Fibroblast of lung (primary cell): ENCODE results near the gene PF4V1. TPM values are rescaled to one million over a fixed set of nuclear protein-coding genes. Genes with fewer than 3 reads are reported as not detected.

Experiments used
- DNase-seq, 2 donors: peaks; one replicate each; pipeline versions ENCODE4 v3.0.0 to v3.0.0-alpha.2; 2010; ENCODE audit warnings: low read depth in 2 of 2
- H2AFZ ChIP-seq: 2 replicates; pipeline ENCODE4 v1.5.1; 2012; ENCODE audit warnings: low read length, control low read depth, inconsistent platforms
- H3K27ac ChIP-seq: 2 replicates; pipeline ENCODE4 v1.5.1; 2011; ENCODE audit warnings: low read length, control low read depth; ENCODE audit not compliant: insufficient read depth
- H3K27me3 ChIP-seq: 2 replicates; pipeline ENCODE4 v1.5.1; 2011; ENCODE audit warnings: mild to moderate bottlenecking, low read length; ENCODE audit not compliant: control insufficient read depth, insufficient read depth
- H3K36me3 ChIP-seq: 2 replicates; pipeline ENCODE4 v1.5.1; 2011; ENCODE audit warnings: low read length; ENCODE audit not compliant: control insufficient read depth, insufficient read depth
- H3K4me1 ChIP-seq: 2 replicates; pipeline ENCODE4 v1.5.1; 2011; ENCODE audit warnings: low read length; ENCODE audit not compliant: control insufficient read depth, insufficient read depth; ENCODE audit errors: extremely low read depth
- H3K4me2 ChIP-seq: 2 replicates; pipeline ENCODE4 v1.5.1; 2011; ENCODE audit warnings: low read length, control low read depth; ENCODE audit not compliant: insufficient read depth; ENCODE audit errors: extremely low read depth
- H3K4me3 ChIP-seq, 4 experiments: fragments of 200-600 bp in 1 of 4; sonication (generic) in 1 of 4; replicated peaks in 1 of 4; 2 replicates each; pipeline ENCODE4 v1.5.1; 2011 to 2016; ENCODE audit warnings: low read length in 4 of 4, low read depth in 3 of 4, mild to moderate bottlenecking in 3 of 4, control low read depth in 2 of 4, inconsistent platforms in 1 of 4, mixed read lengths in 1 of 4; ENCODE audit not compliant: insufficient read depth in 1 of 4; ENCODE audit errors: control extremely low read depth in 1 of 4
- H3K79me2 ChIP-seq: 2 replicates; pipeline ENCODE4 v1.5.1; 2012; ENCODE audit warnings: mild to moderate bottlenecking, low read length, inconsistent platforms; ENCODE audit not compliant: control insufficient read depth, insufficient read depth
- H3K9ac ChIP-seq: 2 replicates; pipeline ENCODE4 v1.5.1; 2011; ENCODE audit warnings: mild to moderate bottlenecking, low read length, control low read depth; ENCODE audit not compliant: insufficient read depth
- H3K9me3 ChIP-seq: 2 replicates; pipeline ENCODE4 v1.5.1; 2012; ENCODE audit warnings: low read depth, low read length; ENCODE audit not compliant: control insufficient read depth, insufficient read depth
- H4K20me1 ChIP-seq: 2 replicates; pipeline ENCODE4 v1.5.1; 2011; ENCODE audit warnings: low read length; ENCODE audit not compliant: control insufficient read depth, insufficient read depth; ENCODE audit errors: extremely low read depth
- EZH2 ChIP-seq: IDR thresholded peaks from 2 replicates; pipeline ENCODE4 v1.5.1; 2012; ENCODE audit warnings: low read length, control low read depth, mild to moderate bottlenecking; ENCODE audit errors: missing control alignments
- polyA plus RNA-seq, 2 donors: library from polyadenylated mRNA; depleted of rRNA in 1 of 2; stranded (reverse) in 1 of 2; unstranded in 1 of 2; fragments of >200 nt; gene quantifications; 2 replicates each; pipeline ENCODE4 v1.2.1, GENCODE V29; 2011 to 2012; ENCODE audit warnings: missing spikeins in 1 of 2
- total RNA-seq: library from RNA; depleted of rRNA; stranded (reverse); fragments of >200 nt; gene quantifications from 2 replicates; pipeline ENCODE4 v1.2.1, GENCODE V29; 2014
- TF ChIP-seq, protein P1 (sequence below), 2 donors: IDR thresholded peaks in 1 of 2; conservative IDR thresholded peaks in 1 of 2; 1 replicate in 1 of 2; 2 replicates in 1 of 2; pipeline ENCODE4 v1.5.1; 2011 to 2012; ENCODE audit warnings: low read length in 2 of 2, control low read depth in 1 of 2, inconsistent platforms in 1 of 2, low read depth in 1 of 2, mild to moderate bottlenecking in 1 of 2

Gene PF4V1
- total and polyA plus RNA-seq, 2 donors (not counting 1 experiment from before 2014, with no cell fraction given): not detected

DNA sequence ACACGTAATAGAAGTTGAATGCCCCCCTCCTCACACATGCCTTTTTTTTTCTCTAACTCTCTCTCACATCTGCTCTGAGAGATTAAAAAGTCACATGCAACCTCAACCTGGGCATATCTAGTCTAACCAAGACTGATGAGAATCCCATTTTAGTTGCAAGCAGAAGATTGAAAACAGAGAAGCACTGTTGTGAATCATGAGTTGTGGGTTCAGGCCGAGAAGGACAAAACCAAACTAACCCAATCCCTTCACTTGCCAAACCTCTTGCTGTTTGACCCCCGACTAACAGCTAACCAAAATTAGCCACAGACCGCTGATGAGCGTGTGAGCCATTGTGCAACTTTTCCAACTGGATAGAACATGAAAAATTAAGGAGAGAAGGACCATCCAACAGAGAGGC is 47.9 kb downstream of the PF4V1 start:
- no peak for TF ChIP-seq EZH2
- TF ChIP-seq, protein P1, sequence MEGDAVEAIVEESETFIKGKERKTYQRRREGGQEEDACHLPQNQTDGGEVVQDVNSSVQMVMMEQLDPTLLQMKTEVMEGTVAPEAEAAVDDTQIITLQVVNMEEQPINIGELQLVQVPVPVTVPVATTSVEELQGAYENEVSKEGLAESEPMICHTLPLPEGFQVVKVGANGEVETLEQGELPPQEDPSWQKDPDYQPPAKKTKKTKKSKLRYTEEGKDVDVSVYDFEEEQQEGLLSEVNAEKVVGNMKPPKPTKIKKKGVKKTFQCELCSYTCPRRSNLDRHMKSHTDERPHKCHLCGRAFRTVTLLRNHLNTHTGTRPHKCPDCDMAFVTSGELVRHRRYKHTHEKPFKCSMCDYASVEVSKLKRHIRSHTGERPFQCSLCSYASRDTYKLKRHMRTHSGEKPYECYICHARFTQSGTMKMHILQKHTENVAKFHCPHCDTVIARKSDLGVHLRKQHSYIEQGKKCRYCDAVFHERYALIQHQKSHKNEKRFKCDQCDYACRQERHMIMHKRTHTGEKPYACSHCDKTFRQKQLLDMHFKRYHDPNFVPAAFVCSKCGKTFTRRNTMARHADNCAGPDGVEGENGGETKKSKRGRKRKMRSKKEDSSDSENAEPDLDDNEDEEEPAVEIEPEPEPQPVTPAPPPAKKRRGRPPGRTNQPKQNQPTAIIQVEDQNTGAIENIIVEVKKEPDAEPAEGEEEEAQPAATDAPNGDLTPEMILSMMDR (conservative IDR thresholded peaks at IDR 0.05 in 1 of 2, IDR thresholded peaks at IDR 0.05 in 1 of 2; ENCODE audit: low read depth in 1 of 2, low read length in 2 of 2): no peak
- Histone ChIP-seq H2AFZ (no peak overlapping the region), H3K4me1 (peaks cover 5% of the 10 kb centered on the region), H3K79me2 (no peaks in the 10 kb centered on the region), H3K9ac (no peak overlapping the region), H3K27ac (no peak overlapping the region), H3K9me3 (no peaks in the 10 kb centered on the region), H3K36me3 (no peaks in the 10 kb centered on the region), H3K27me3 (no peaks in the 10 kb centered on the region), H4K20me1 (no peaks in the 10 kb centered on the region), H3K4me2 (no peak overlapping the region), H3K4me3 (no peak overlapping the region)
- DNase-seq: peak; percentile 72 to 93

DNA sequence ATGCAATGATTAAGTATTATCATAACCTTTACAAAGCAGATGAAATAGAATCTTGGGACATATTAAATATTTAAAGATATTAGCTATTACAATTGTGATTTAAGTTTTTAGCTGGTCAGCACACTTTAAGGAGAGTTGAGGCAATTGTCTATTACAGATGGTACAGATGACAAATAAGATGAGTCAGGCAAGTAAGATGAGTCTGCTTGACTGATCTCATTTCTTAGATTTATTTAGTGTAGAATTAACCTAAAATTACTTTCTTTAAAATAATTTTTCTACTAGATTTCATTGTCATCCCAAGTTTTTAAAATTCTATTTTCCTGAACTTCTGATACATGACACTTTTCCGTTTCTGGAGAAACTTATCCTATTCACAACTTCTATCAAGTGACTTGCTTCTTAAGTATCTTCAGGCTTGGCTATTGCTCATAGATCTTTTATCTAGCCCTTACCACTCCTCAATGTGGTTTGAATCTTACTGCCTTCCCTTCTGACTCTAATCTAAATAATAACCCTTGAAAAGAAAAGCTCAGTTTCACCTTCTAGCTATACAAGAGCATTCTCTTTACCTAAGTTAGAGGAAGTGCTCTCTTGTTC is 49.0 kb downstream of the PF4V1 start:
- TF ChIP-seq, protein P1 (conservative IDR thresholded peaks at IDR 0.05 in 1 of 2, IDR thresholded peaks at IDR 0.05 in 1 of 2; ENCODE audit: low read depth in 1 of 2, low read length in 2 of 2): no peak
- TF ChIP-seq EZH2: no peak
- H3K27ac ChIP-seq: no peak overlapping the region
- no peaks in the 10 kb centered on the region for H3K79me2 ChIP-seq
- no peak overlapping the region for H3K4me2 ChIP-seq
- H2AFZ ChIP-seq: no peak overlapping the region
- H3K4me1 ChIP-seq: peaks cover 5% of the 10 kb centered on the region
- H3K36me3 ChIP-seq: no peaks in the 10 kb centered on the region
- no peaks in the 10 kb centered on the region for H4K20me1 ChIP-seq
- no peak overlapping the region for H3K4me3 ChIP-seq
- H3K9ac ChIP-seq: no peak overlapping the region
- peak in 1 of 2 donors; percentile 81 for DNase-seq
- H3K9me3 ChIP-seq: no peaks in the 10 kb centered on the region
- no peaks in the 10 kb centered on the region for H3K27me3 ChIP-seq

DNA sequence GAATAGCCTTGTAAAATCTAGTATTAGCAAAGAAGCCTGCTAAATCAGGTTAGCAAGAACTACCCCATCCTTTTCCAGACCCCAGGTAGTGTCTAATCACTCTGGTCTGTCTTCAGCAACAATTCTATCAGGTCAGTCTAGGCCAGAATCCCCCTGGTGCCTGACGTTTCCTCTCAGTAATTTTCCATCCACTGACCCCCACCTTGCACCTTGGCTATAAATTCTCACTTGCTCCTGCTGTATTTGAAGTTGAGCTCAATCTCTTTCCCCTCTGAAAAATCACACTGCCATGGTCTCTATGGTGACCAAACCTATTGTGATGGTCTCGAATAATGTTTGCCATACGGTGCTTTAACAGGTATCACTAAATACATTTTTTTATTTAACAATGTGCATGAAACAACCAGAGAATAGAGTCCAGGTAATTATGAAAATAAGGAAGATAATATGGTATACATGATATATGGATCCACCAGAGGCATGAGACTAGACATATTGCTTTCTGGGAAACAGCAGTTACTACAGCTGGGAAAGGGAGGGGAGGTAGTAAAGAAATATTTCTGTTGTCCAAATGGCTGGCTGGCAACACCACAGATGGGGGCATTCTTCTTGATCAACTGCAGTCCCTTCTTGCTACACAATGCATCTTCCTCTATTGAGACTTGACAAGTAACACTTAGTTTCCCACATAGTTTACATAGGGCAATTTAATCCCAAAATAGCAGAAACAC is 49.9 kb downstream of the PF4V1 start:
- no peak for TF ChIP-seq EZH2
- TF ChIP-seq, protein P1 (conservative IDR thresholded peaks at IDR 0.05 in 1 of 2, IDR thresholded peaks at IDR 0.05 in 1 of 2; ENCODE audit: low read depth in 1 of 2, low read length in 2 of 2): no peak
- no peak overlapping the region for H3K27ac ChIP-seq
- no peaks in the 10 kb centered on the region for H3K27me3 ChIP-seq
- no peaks in the 10 kb centered on the region for H4K20me1 ChIP-seq
- no peak for DNase-seq
- no peak overlapping the region for H2AFZ ChIP-seq
- H3K9ac ChIP-seq: no peak overlapping the region
- peaks cover 5% of the 10 kb centered on the region for H3K4me1 ChIP-seq
- H3K4me3 ChIP-seq: no peak overlapping the region
- no peaks in the 10 kb centered on the region for H3K36me3 ChIP-seq
- no peaks in the 10 kb centered on the region for H3K9me3 ChIP-seq
- H3K4me2 ChIP-seq: no peak overlapping the region
- no peaks in the 10 kb centered on the region for H3K79me2 ChIP-seq

Other genes starting within 250 kb of the PF4V1 start
- under 0.01 TPM in 1 of 2 replicates, not detected in the other for gene RASSF6, start 232.9 kb upstream of the PF4V1 start, total RNA-seq
- gene RASSF6, start 232.9 kb upstream of the PF4V1 start, polyA plus RNA-seq: 0.01 TPM in 1 of 2 replicates, not detected in the other
- 1.3 TPM in 2 replicates for gene CXCL8, start 112.7 kb upstream of the PF4V1 start, total RNA-seq
- 1.2 and 1.4 TPM in 2 replicates for gene CXCL8, start 112.7 kb upstream of the PF4V1 start, polyA plus RNA-seq
- 0.17 and 0.77 TPM in 2 replicates for gene CXCL6, start 16.6 kb upstream of the PF4V1 start, total RNA-seq
- gene CXCL6, start 16.6 kb upstream of the PF4V1 start, polyA plus RNA-seq: 0.23 and 0.66 TPM in 2 replicates
- gene CXCL1, start 16.1 kb downstream of the PF4V1 start, total RNA-seq: 1.5 and 2.3 TPM in 2 replicates
- 1.2 and 1.4 TPM in 2 replicates for gene CXCL1, start 16.1 kb downstream of the PF4V1 start, polyA plus RNA-seq
- not detected in 2 replicates for gene PF4, start 128.7 kb downstream of the PF4V1 start, total RNA-seq
- gene PF4, start 128.7 kb downstream of the PF4V1 start, polyA plus RNA-seq: not detected in 2 replicates
- gene PPBP, start 134.9 kb downstream of the PF4V1 start, total RNA-seq: not detected in 2 replicates
- gene PPBP, start 134.9 kb downstream of the PF4V1 start, polyA plus RNA-seq: not detected in 2 replicates
- 0.66 and 0.77 TPM in 2 replicates for gene CXCL5, start 145.4 kb downstream of the PF4V1 start, total RNA-seq
- 0.24 and 0.58 TPM in 2 replicates for gene CXCL5, start 145.4 kb downstream of the PF4V1 start, polyA plus RNA-seq
- 1.3 and 2.5 TPM in 2 replicates for gene CXCL3, start 185.4 kb downstream of the PF4V1 start, total RNA-seq
- 0.51 and 1.9 TPM in 2 replicates for gene CXCL3, start 185.4 kb downstream of the PF4V1 start, polyA plus RNA-seq
- gene CXCL2, start 245.9 kb downstream of the PF4V1 start, total RNA-seq: 2.8 and 4.4 TPM in 2 replicates
- gene CXCL2, start 245.9 kb downstream of the PF4V1 start, polyA plus RNA-seq: 0.25 and 2.1 TPM in 2 replicates